Tibial nerve (tissue), 3 donors: ENCODE results near the gene RGS5.

Experiments used
- POLR2A ChIP-seq, 2 donors: fragments of 450-650 bp; IDR thresholded peaks; one replicate each; pipeline ENCODE4 v1.6.1; 2017; ENCODE audit warnings: antibody characterized with exemption in 2 of 2, mild to moderate bottlenecking in 2 of 2, moderate library complexity in 2 of 2
- TF ChIP-seq, protein P1 (sequence below), 5 experiments: fragments of 200-600 bp in 3 of 5; fragments of 450-650 bp in 2 of 5; sonication (generic) in 3 of 5; IDR thresholded peaks; one replicate each; pipeline ENCODE4 v1.5.1; 2016 to 2019; ENCODE audit warnings: antibody characterized with exemption in 5 of 5, mild to moderate bottlenecking in 3 of 5, moderate library complexity in 2 of 5

DNA sequence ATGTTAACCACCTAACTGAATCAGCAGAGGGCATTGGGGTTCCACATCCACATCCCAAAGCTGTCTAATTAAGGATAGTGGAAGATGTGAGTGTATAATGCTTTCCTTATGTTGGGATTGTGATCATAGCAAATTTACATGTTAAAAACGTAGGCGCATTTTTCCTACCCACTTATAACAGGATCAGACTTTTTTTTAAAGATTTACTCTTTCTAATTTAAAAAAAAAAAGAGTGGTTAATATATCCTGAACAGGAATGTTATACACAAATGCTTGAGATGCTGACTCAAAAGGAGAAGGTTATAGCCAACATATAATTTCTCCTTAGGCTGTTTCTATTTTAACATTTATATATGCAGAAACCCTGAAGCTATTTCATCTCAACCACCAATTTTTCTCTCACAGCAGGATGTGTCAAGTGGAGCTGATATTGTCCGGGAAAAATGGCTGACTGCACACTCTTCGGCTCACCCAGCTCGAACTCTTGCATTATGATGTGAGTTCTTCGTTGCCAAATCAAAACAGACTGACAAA is 40.3 kb downstream of the RGS5 start:
- TF ChIP-seq, protein P1, sequence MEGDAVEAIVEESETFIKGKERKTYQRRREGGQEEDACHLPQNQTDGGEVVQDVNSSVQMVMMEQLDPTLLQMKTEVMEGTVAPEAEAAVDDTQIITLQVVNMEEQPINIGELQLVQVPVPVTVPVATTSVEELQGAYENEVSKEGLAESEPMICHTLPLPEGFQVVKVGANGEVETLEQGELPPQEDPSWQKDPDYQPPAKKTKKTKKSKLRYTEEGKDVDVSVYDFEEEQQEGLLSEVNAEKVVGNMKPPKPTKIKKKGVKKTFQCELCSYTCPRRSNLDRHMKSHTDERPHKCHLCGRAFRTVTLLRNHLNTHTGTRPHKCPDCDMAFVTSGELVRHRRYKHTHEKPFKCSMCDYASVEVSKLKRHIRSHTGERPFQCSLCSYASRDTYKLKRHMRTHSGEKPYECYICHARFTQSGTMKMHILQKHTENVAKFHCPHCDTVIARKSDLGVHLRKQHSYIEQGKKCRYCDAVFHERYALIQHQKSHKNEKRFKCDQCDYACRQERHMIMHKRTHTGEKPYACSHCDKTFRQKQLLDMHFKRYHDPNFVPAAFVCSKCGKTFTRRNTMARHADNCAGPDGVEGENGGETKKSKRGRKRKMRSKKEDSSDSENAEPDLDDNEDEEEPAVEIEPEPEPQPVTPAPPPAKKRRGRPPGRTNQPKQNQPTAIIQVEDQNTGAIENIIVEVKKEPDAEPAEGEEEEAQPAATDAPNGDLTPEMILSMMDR (IDR thresholded peaks at IDR 0.05) = no peak
- TF ChIP-seq POLR2A (IDR thresholded peaks at IDR 0.05) = no peak
